ENCODE data around the gene ZNF546.
"Not testable (repeated sequence)": the region's sequence is repeated elsewhere in the genome, so short reads cannot be mapped to it uniquely, and the experiment has no call there.

ZNF546 gene

GRCh38 chr19:39996811-39997637 lies at the start of gene ZNF546:
Gene ZNF546 (plus strand): TSS chr19:39997060. CDS start chr19:39998327, 1,267 bp downstream.
- peak; percentile 59 for DNase-seq (ENCODE audit: low read depth)

GRCh38 chr19:39949026-39949747 lies 47.7 kb upstream of the ZNF546 start:
- no peak for DNase-seq (ENCODE audit: low read depth)

- DNase-seq (ENCODE audit: low read depth): no peak
Measured at GRCh38 chr19:39951065-39951650, 45.7 kb upstream of the ZNF546 start.

- no peak for DNase-seq (ENCODE audit: low read depth)
Measured at GRCh38 chr19:39951686-39952085, 45.2 kb upstream of the ZNF546 start.

- no peak for DNase-seq (ENCODE audit: low read depth)
Measured at GRCh38 chr19:39953915-39954314, 42.9 kb upstream of the ZNF546 start.

GRCh38 chr19:39957886-39958285 lies 39.0 kb upstream of the ZNF546 start:
- not testable (repeated sequence) for DNase-seq (ENCODE audit: low read depth)

- DNase-seq (ENCODE audit: low read depth): not testable (repeated sequence)
Measured at GRCh38 chr19:39958942-39959341, 37.9 kb upstream of the ZNF546 start.

GRCh38 chr19:39959407-39959806 lies 37.5 kb upstream of the ZNF546 start:
- not testable (repeated sequence) for DNase-seq (ENCODE audit: low read depth)

GRCh38 chr19:39963898-39964297 lies 33.0 kb upstream of the ZNF546 start:
- DNase-seq (ENCODE audit: low read depth): no peak

- no peak for DNase-seq (ENCODE audit: low read depth)
Measured at GRCh38 chr19:39966617-39967016, 30.2 kb upstream of the ZNF546 start.

GRCh38 chr19:39967561-39967960 lies 29.3 kb upstream of the ZNF546 start:
- no peak for DNase-seq (ENCODE audit: low read depth)

GRCh38 chr19:39968789-39969188 lies 28.1 kb upstream of the ZNF546 start:
- no peak for DNase-seq (ENCODE audit: low read depth)

GRCh38 chr19:39969266-39969665 lies 27.6 kb upstream of the ZNF546 start:
- DNase-seq (ENCODE audit: low read depth): no peak

GRCh38 chr19:39969681-39970424 lies 27.0 kb upstream of the ZNF546 start:
- DNase-seq (ENCODE audit: low read depth): no peak

- DNase-seq (ENCODE audit: low read depth): no peak
Measured at GRCh38 chr19:39970425-39970674, 26.5 kb upstream of the ZNF546 start.

GRCh38 chr19:39970675-39971379 lies 26.0 kb upstream of the ZNF546 start, which contains the start of gene PSMC4:
Gene PSMC4 (plus strand): TSS chr19:39971165. CDS start chr19:39971203, 38 bp downstream.
- DNase-seq (ENCODE audit: low read depth): peak; percentile 95

- DNase-seq (ENCODE audit: low read depth): no peak
Measured at GRCh38 chr19:39971380-39972035, 25.4 kb upstream of the ZNF546 start.

- no peak for DNase-seq (ENCODE audit: low read depth)
Measured at GRCh38 chr19:39974377-39975155, 22.3 kb upstream of the ZNF546 start.

GRCh38 chr19:39982883-39983282 lies 14.0 kb upstream of the ZNF546 start:
- no peak for DNase-seq (ENCODE audit: low read depth)

GRCh38 chr19:39983695-39984300 lies 13.1 kb upstream of the ZNF546 start:
- no peak for DNase-seq (ENCODE audit: low read depth)
